Ascending aorta (tissue), 2 donors: ENCODE data around the gene ETNK2. TPM values are rescaled to one million over a fixed set of nuclear protein-coding genes. Genes with fewer than 3 reads are reported as not detected.

Experiments used
- DNase-seq, 2 donors: peaks; one replicate each; pipeline ENCODE4 v3.0.0-alpha.2; 2019; ENCODE audit warnings: low spot score in 2 of 2
- H3K27ac ChIP-seq, 2 donors: fragments of 200-600 bp; sonication (generic); one replicate each; pipeline ENCODE4 v1.5.1; 2016 to 2017; ENCODE audit warnings: mild to moderate bottlenecking in 1 of 2
- H3K27me3 ChIP-seq: fragments of 200-600 bp; sonication (generic); one replicate; pipeline ENCODE4 v1.5.1; 2017
- H3K36me3 ChIP-seq, 2 donors: fragments of 200-600 bp; sonication (generic); one replicate each; pipeline ENCODE4 v1.5.1; 2016
- H3K4me1 ChIP-seq, 2 donors: fragments of 200-600 bp; sonication (generic); one replicate each; pipeline ENCODE4 v1.5.1; 2016 to 2017; ENCODE audit warnings: mild to moderate bottlenecking in 1 of 2
- H3K4me3 ChIP-seq, 2 donors: fragments of 200-600 bp; sonication (generic); one replicate each; pipeline ENCODE4 v1.5.1; 2016 to 2017; ENCODE audit warnings: mild to moderate bottlenecking in 1 of 2
- H3K9me3 ChIP-seq, 2 donors: fragments of 200-600 bp; sonication (generic); one replicate each; pipeline ENCODE4 v1.5.1; 2016
- intact Hi-C: fragments of 100-400 bp; cut with DNase I; formaldehyde crosslinking; loops from one replicate; pipeline ENCODE4 v1.15.1; 2023
- total RNA-seq: library from RNA; depleted of rRNA; stranded (reverse); fragments of >200 nt; gene quantifications from one replicate; pipeline ENCODE4 v1.1.0, GENCODE V29; 2016
- TF ChIP-seq, protein P1 (sequence below), 3 experiments: fragments of 200-600 bp in 2 of 3; fragments of 450-650 bp in 1 of 3; sonication (generic) in 2 of 3; IDR thresholded peaks; one replicate each; pipeline ENCODE4 v1.5.1; 2016 to 2019; ENCODE audit warnings: antibody characterized with exemption in 3 of 3, mild to moderate bottlenecking in 1 of 3, moderate library complexity in 1 of 3

The ETNK2 gene
- total RNA-seq, 1 donor from 2014 or later = 22.0 TPM

- Histone ChIP-seq H3K36me3 (no peaks in the 10 kb centered on the region), H3K9me3 (no peaks in the 10 kb centered on the region), H3K27ac (peak overlapping the region; percentile 69 to 86), H3K4me1 (peaks cover 22 to 64% of the 10 kb centered on the region in 2 donors), H3K27me3 (no peaks in the 10 kb centered on the region), H3K4me3 (peak overlapping the region in 1 of 2 donors; percentile 19)
- TF ChIP-seq, protein P1, sequence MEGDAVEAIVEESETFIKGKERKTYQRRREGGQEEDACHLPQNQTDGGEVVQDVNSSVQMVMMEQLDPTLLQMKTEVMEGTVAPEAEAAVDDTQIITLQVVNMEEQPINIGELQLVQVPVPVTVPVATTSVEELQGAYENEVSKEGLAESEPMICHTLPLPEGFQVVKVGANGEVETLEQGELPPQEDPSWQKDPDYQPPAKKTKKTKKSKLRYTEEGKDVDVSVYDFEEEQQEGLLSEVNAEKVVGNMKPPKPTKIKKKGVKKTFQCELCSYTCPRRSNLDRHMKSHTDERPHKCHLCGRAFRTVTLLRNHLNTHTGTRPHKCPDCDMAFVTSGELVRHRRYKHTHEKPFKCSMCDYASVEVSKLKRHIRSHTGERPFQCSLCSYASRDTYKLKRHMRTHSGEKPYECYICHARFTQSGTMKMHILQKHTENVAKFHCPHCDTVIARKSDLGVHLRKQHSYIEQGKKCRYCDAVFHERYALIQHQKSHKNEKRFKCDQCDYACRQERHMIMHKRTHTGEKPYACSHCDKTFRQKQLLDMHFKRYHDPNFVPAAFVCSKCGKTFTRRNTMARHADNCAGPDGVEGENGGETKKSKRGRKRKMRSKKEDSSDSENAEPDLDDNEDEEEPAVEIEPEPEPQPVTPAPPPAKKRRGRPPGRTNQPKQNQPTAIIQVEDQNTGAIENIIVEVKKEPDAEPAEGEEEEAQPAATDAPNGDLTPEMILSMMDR (IDR thresholded peaks at IDR 0.05) = no peak
- intact Hi-C loops = no loop called here
- no peak for DNase-seq
Measured at GRCh38 chr1:204084247-204084772, 67.5 kb downstream of the ETNK2 start.

DNA sequence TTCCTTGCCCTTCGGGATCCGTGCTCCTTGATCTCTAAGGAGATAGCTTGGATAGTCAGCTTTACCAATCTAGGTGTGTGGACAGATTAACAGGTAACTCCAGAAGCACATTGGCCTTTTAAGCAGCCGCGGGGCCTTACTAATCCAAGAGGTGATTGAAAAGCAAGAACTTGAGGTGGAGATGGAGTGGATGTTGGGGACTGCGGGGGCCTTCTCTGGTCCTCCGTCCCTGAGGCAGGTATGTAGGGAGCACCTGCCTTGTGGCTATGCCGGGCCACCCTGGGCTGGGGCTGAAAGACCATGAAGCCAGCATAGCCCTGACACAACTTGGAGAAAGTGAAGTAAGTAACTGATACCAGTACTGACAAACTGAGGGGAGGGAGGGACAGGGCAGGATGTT lies 68.4 kb downstream of the ETNK2 start:
- H3K27me3 ChIP-seq = no peaks in the 10 kb centered on the region
- TF ChIP-seq, protein P1 (IDR thresholded peaks at IDR 0.05) = no peak
- H3K36me3 ChIP-seq = no peaks in the 10 kb centered on the region
- H3K4me1 ChIP-seq = peaks cover 18 to 62% of the 10 kb centered on the region in 2 donors
- DNase-seq = no peak
- peak overlapping the region; percentile 69 to 86 for H3K27ac ChIP-seq
- intact Hi-C loops = no loop called here
- no peaks in the 10 kb centered on the region for H3K9me3 ChIP-seq
- H3K4me3 ChIP-seq = no peak overlapping the region

- TF ChIP-seq, protein P1 (IDR thresholded peaks at IDR 0.05) = no peak
- H3K36me3 ChIP-seq = no peaks in the 10 kb centered on the region
- no peaks in the 10 kb centered on the region for H3K9me3 ChIP-seq
- H3K27ac ChIP-seq = peak overlapping the region; percentile 69 to 86
- DNase-seq = no peak
- no peak overlapping the region for H3K4me3 ChIP-seq
- H3K27me3 ChIP-seq = no peaks in the 10 kb centered on the region
- intact Hi-C loops = loop anchor here (2.0 kb wide), 2 partner anchors 69 to 221 kb away; partner anchors contain the start of gene SNRPE
- H3K4me1 ChIP-seq = peaks cover 17 to 58% of the 10 kb centered on the region in 2 donors
Measured at GRCh38 chr1:204081791-204082513, 69.9 kb downstream of the ETNK2 start.

- Histone ChIP-seq H3K4me1 (peaks cover 17 to 58% of the 10 kb centered on the region in 2 donors), H3K27ac (peak overlapping the region; percentile 69 to 86), H3K27me3 (no peaks in the 10 kb centered on the region), H3K4me3 (no peak overlapping the region), H3K36me3 (no peaks in the 10 kb centered on the region), H3K9me3 (no peaks in the 10 kb centered on the region)
- TF ChIP-seq, protein P1 (IDR thresholded peaks at IDR 0.05) = no peak
- intact Hi-C loops = loop anchor here (2.0 kb wide), 2 partner anchors 70 to 220 kb away; partner anchors contain the start of gene SNRPE
- no peak for DNase-seq
Measured at GRCh38 chr1:204081164-204081790, 70.6 kb downstream of the ETNK2 start.

Other genes starting within 250 kb of the ETNK2 start
- gene SOX13, start 78.9 kb downstream of the ETNK2 start, total RNA-seq = 70.1 TPM
- gene REN, start 14.3 kb upstream of the ETNK2 start, total RNA-seq = not detected
- not detected for gene KISS1, start 44.4 kb upstream of the ETNK2 start, total RNA-seq
- not detected for gene GOLT1A, start 61.9 kb upstream of the ETNK2 start, total RNA-seq
- gene PLEKHA6, start 207.9 kb upstream of the ETNK2 start, total RNA-seq = 4.9 TPM